Measurements from ENCODE around the gene MYL9. TPM values are rescaled to one million over a fixed set of nuclear protein-coding genes. Genes with fewer than 3 reads are reported as not detected.

MYL9 gene
- total RNA-seq, 4 donors from 2014 or later = 34.2 to 99.0 (median 58.2) TPM

DNA sequence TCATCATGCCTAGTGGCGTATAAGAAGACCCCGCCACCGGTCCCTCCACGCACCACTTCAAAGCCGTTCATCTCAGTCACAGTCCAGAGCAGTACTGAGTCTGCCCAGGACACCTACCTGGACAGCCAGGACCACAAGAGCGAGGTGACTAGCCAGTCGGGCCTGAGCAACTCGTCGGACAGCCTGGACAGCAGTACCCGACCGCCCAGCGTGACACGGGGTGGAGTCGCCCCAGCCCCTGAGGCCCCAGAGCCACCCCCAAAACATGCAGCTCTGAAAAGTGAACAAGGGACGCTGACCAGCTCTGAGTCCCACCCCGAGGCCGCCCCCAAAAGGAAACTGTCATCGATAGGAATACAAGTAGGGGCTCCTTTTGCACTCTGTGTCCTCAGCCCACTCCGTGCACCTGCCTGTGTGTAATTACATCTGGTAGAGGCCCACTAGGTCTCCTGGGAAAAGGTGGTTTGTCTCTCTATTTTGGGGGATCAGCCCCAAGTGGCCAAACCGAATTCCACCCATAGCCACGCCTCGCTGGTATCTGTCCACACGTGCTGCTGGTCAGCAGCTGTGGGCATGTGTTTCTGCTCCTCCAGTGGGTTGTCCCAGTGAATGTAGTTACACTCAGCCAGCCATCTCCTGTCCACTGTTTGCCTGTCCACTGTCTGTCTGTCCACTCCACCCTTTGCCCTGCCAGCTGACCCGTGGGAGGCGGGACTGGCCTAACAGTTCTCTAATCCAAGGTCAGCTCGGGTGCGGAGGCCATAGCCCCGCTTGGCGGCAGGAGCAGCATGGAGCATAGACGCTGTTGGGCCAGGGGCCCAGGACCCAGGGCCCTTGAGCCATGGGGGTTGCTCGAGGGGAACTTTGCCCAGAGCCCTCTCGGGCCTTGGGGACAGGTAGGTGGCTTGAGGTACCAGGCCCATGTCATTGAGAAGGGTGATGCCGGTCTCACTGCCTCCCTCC, 44.3 kb upstream of the MYL9 start:
- Histone ChIP-seq H3K36me3 (peaks cover 0 to 62% (median 0%) of the 10 kb centered on the region in 3 donors), H3K4me3 (no peak overlapping the region), H3K9me3 (no peaks in the 10 kb centered on the region), H3K4me1 (peaks cover 0 to 25% (median 11%) of the 10 kb centered on the region in 4 donors), H3K27me3 (no peaks in the 10 kb centered on the region), H3K27ac (no peak overlapping the region)
- no peak for TF ChIP-seq POLR2A (IDR thresholded peaks at IDR 0.05)
- TF ChIP-seq, protein P1, sequence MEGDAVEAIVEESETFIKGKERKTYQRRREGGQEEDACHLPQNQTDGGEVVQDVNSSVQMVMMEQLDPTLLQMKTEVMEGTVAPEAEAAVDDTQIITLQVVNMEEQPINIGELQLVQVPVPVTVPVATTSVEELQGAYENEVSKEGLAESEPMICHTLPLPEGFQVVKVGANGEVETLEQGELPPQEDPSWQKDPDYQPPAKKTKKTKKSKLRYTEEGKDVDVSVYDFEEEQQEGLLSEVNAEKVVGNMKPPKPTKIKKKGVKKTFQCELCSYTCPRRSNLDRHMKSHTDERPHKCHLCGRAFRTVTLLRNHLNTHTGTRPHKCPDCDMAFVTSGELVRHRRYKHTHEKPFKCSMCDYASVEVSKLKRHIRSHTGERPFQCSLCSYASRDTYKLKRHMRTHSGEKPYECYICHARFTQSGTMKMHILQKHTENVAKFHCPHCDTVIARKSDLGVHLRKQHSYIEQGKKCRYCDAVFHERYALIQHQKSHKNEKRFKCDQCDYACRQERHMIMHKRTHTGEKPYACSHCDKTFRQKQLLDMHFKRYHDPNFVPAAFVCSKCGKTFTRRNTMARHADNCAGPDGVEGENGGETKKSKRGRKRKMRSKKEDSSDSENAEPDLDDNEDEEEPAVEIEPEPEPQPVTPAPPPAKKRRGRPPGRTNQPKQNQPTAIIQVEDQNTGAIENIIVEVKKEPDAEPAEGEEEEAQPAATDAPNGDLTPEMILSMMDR (IDR thresholded peaks at IDR 0.05) = no peak
- DNase-seq = peak in 1 of 3 donors; percentile 43

DNA sequence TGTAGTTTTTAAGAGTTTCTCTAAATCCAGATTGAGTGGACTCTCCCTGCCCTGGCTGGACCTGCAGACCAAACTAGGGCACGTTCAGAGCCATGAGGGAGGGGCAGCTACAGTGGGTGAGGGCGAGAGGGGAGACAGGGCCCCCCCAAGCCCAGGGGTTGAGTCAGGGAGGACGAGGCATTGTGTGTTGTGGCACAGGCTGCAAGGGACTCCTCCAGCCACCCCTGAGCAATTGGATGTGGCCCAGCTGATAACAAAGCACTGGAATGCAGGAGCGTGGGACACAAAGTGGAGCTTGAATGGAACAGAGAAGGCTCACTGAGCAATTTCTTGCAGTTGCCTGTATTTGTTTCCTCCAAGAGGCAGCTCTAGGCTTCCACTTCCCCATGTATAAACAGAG, 43.5 kb upstream of the MYL9 start:
- Histone ChIP-seq H3K27me3 (no peaks in the 10 kb centered on the region), H3K4me3 (no peak overlapping the region), H3K27ac (no peak overlapping the region), H3K9me3 (no peaks in the 10 kb centered on the region), H3K4me1 (peaks cover 0 to 17% (median 3%) of the 10 kb centered on the region in 4 donors), H3K36me3 (peaks cover 0 to 71% (median 0%) of the 10 kb centered on the region in 3 donors)
- DNase-seq = peak in 1 of 3 donors; percentile 27
- no peak for TF ChIP-seq POLR2A (IDR thresholded peaks at IDR 0.05)
- TF ChIP-seq, protein P1 (IDR thresholded peaks at IDR 0.05) = no peak

DNA sequence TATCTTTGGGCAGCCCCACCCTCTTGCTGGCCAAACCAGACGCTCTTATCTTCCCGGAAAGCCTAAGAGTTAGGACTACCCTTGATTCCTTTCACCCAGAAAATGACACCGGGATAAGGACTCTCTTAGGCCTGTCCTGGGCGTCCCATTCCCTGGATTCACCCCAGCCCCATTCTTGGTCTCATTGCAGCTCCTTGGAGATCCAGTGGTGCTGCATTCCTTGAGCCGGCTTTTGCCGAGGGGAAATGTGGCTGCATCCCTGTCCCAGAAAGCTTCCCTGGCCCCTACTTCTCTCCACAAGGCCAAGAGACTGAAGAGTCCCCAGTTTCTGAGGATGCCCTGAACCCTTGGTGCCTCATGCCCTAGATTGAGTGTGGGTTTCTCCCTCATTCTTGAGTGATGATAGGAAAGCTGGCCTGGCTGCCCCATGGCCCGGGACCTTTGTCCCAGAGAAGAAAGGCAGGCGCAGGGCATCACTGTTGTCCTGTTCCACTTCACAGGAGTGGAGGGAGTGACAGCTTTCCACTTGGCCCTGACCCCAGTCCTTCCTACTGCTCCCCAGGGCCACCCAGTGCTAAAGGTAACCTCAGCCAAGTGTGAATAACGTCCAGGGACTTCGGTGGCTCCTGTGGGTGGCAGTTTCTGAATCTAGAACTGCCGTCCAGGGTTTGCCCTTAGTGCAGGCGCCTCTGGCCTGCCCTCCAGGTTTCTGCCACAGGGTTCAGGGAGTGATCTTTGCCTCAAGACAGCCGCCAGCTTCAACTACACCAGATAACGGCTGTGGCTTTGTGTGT, 42.7 kb upstream of the MYL9 start:
- Histone ChIP-seq H3K4me1 (peaks cover 0 to 10% (median 0%) of the 10 kb centered on the region in 4 donors), H3K27ac (no peak overlapping the region), H3K9me3 (no peaks in the 10 kb centered on the region), H3K4me3 (no peak overlapping the region), H3K36me3 (peaks cover 0 to 78% (median 0%) of the 10 kb centered on the region in 3 donors), H3K27me3 (no peaks in the 10 kb centered on the region)
- DNase-seq = peak in 2 of 3 donors; percentile 15 to 35
- TF ChIP-seq, protein P1 (IDR thresholded peaks at IDR 0.05) = no peak
- no peak for TF ChIP-seq POLR2A (IDR thresholded peaks at IDR 0.05)

DNA sequence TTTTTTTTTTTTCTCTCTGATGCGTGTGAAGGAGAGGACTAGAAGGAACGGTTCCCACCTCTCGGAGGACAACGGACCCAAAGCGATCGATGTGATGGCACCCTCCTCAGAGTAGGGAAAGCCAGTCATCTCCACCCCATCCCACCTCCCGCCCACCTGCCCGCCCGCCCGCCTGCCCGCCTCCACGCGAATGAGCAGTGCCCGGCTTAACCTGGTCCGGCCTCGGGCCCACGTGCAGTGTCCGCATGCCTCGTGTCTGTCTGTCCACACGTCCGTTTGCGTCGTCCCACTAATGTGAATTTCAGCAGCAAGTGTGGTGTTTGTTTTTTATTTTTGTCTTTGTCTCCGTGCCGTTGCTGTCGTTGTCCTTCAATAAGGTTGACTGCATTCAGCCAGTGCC, 42.1 kb upstream of the MYL9 start:
- Histone ChIP-seq H3K36me3 (peaks cover 0 to 82% (median 0%) of the 10 kb centered on the region in 3 donors), H3K4me1 (peaks cover 0 to 3% (median 0%) of the 10 kb centered on the region in 4 donors), H3K27me3 (no peaks in the 10 kb centered on the region), H3K27ac (no peak overlapping the region), H3K4me3 (no peak overlapping the region), H3K9me3 (no peaks in the 10 kb centered on the region)
- DNase-seq = peak in 1 of 3 donors; percentile 37
- no peak for TF ChIP-seq POLR2A (IDR thresholded peaks at IDR 0.05)
- TF ChIP-seq, protein P1 (IDR thresholded peaks at IDR 0.05) = no peak

DNA sequence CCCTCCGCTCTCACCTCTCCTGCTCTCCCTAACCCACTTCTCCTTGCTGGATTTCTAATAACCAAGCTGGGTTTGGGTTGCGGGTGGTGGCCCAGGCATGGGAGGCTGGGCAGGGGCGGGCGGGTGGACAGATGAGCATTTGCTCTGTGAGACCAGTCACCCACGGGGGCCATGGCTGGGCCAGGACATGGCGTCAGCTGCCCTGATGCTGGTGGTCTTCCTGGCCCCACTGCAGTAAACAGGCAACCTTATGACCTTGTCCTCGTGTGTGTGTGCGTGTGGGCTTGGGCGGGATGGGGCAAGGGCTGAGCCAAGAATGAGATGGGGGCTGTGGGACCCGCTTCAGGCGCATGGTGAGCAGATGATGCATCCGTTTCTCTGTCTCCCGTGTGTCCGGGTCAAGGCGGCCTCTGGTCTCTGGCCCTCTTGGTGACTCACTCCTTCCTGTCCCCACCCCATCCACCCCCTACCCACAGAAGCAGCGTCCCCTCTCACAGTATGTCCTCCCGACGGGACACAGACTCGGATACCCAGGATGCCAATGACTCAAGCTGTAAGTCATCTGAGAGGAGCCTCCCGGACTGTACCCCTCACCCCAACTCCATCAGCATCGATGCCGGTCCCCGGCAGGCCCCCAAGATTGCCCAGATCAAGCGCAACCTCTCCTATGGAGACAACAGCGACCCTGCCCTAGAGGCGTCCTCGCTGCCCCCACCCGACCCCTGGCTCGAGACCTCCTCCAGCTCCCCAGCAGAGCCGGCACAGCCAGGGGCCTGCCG, 41.4 kb upstream of the MYL9 start:
- Histone ChIP-seq H3K4me3 (no peak overlapping the region), H3K27ac (no peak overlapping the region)

More for the DNA sequence above, 41.4 kb upstream of the MYL9 start:
- DNase-seq = peak in 1 of 3 donors; percentile 43
- no peak for TF ChIP-seq POLR2A (IDR thresholded peaks at IDR 0.05)
- TF ChIP-seq, protein P1 (IDR thresholded peaks at IDR 0.05) = no peak
- Histone ChIP-seq H3K9me3 (no peaks in the 10 kb centered on the region), H3K4me1 (no peaks in the 10 kb centered on the region), H3K36me3 (peaks cover 0 to 88% (median 0%) of the 10 kb centered on the region in 3 donors), H3K27me3 (no peaks in the 10 kb centered on the region)

Data from Peyer's patch (tissue), 4 donors.